SK-N-SH (cell line): Measurements from ENCODE around the gene TM2D1.

Source experiments
- GABPA ChIP-seq: IDR thresholded peaks from 2 replicates; pipeline ENCODE4 v1.4.0; 2012; ENCODE audit warnings: low read depth, mild to moderate bottlenecking
- GATA2 ChIP-seq: sonication (generic); formaldehyde crosslinking; IDR thresholded peaks from 2 replicates; pipeline ENCODE4 v1.5.0; 2020; ENCODE audit warnings: mild to moderate bottlenecking, missing genetic modification reagents
- JUND ChIP-seq: IDR thresholded peaks from 2 replicates; pipeline ENCODE4 v1.4.0; 2012
- RCOR1 ChIP-seq: fragments of 150-350 bp; IDR thresholded peaks from 2 replicates; pipeline ENCODE4 v1.6.1; 2017; ENCODE audit warnings: antibody characterized with exemption, low read length
- REST ChIP-seq: IDR thresholded peaks from 2 replicates; pipeline ENCODE4 v1.6.1; 2012; ENCODE audit warnings: mild to moderate bottlenecking, low read depth, low read length, moderate library complexity
- SIN3A ChIP-seq: IDR thresholded peaks from 2 replicates; pipeline ENCODE4 v1.6.1; 2012; ENCODE audit warnings: low read depth, mild to moderate bottlenecking, low read length, moderate library complexity, borderline replicate concordance
- USF1 ChIP-seq: IDR thresholded peaks from 2 replicates; pipeline ENCODE4 v1.4.0; 2012; ENCODE audit warnings: low read depth, borderline replicate concordance
- YY1 ChIP-seq: IDR thresholded peaks from 2 replicates; pipeline ENCODE4 v1.4.0; 2012; ENCODE audit warnings: low read depth, mild to moderate bottlenecking
- TF ChIP-seq, protein P1 (sequence below): fragments of 200-600 bp; sonication (generic); IDR thresholded peaks from 2 replicates; pipeline ENCODE4 v1.6.1; 2017; ENCODE audit warnings: antibody characterized with exemption, mild to moderate bottlenecking, moderate library complexity

GRCh38 chr1:61687901-61688300 is 37.0 kb downstream of the TM2D1 start:
- TF ChIP-seq YY1 (no peak), REST (no peak), GATA2 (CRISPR knock-in tag) (no peak), GABPA (no peak), SIN3A (no peak), USF1 (no peak), JUND (no peak), RCOR1 (no peak)
- TF ChIP-seq, protein P1, sequence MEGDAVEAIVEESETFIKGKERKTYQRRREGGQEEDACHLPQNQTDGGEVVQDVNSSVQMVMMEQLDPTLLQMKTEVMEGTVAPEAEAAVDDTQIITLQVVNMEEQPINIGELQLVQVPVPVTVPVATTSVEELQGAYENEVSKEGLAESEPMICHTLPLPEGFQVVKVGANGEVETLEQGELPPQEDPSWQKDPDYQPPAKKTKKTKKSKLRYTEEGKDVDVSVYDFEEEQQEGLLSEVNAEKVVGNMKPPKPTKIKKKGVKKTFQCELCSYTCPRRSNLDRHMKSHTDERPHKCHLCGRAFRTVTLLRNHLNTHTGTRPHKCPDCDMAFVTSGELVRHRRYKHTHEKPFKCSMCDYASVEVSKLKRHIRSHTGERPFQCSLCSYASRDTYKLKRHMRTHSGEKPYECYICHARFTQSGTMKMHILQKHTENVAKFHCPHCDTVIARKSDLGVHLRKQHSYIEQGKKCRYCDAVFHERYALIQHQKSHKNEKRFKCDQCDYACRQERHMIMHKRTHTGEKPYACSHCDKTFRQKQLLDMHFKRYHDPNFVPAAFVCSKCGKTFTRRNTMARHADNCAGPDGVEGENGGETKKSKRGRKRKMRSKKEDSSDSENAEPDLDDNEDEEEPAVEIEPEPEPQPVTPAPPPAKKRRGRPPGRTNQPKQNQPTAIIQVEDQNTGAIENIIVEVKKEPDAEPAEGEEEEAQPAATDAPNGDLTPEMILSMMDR: no peak
